ENCODE data around the gene SLC28A2.
"Not testable (repeated sequence)": the region's sequence is repeated elsewhere in the genome, so short reads cannot be mapped to it uniquely, and the experiment has no call there.

Gene SLC28A2

GRCh38 chr15:45262906-45263461, 10.9 kb downstream of the SLC28A2 start:
- no peak for DNase-seq

- no peak for DNase-seq
Observed at GRCh38 chr15:45263854-45264253, 11.8 kb downstream of the SLC28A2 start.

GRCh38 chr15:45265506-45265905, 13.5 kb downstream of the SLC28A2 start:
- peak; percentile 49 for DNase-seq

- no peak for DNase-seq
Observed at GRCh38 chr15:45268135-45268534, 16.1 kb downstream of the SLC28A2 start.

GRCh38 chr15:45274636-45275380, 22.8 kb downstream of the SLC28A2 start:
- peak; percentile 28 for DNase-seq

DNA sequence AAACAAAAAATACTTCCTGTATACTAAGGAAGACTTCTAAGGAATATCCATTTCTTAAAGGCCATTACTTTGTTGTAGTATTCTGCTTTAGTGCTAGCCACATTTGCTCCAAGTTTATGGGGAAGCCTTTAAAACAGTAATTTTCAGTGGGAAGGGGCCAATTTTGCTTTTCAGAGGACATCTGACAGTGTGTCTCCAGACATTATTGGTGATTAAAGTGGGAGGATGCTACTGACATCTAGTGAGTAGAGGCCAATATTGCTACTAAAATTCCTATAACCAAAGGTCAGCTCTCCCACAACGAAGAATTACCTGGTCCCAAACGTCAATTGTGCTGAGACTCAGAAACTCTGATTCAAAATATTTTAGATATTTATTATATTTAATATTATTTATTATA, 24.8 kb downstream of the SLC28A2 start:
- peak; percentile 12 for DNase-seq

GRCh38 chr15:45279024-45279698, 27.1 kb downstream of the SLC28A2 start:
- peak; percentile 98 for DNase-seq

- no peak for DNase-seq
Observed at GRCh38 chr15:45285413-45285812, 33.4 kb downstream of the SLC28A2 start.

DNA sequence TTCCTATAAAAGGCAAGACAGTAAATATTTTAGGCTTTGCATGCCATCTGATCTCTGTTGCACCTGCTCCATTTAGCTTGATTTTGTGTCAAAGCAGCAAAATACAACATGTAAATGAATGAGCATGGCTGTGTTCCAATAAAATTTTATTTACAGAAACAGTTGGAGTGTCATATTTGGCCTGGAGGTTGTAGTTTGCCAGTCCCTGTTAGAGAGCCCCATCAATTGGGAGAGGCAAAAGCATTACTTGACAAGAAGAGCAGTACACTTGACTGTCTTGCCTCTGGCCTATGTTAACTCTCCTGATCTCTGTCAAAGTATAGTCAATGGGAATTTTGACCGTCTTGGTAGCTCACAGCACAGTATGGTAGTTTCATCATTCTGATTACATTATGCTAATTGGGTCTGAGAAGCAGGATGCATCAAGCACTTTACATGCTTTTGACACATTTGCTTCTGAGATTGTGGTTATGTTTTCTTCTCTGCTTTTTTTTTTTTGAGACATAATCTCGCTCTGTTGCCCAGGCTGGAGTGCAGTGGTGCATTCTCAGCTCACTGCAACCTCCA, 35.4 kb downstream of the SLC28A2 start:
- DNase-seq = no peak

- DNase-seq = no peak
Observed at GRCh38 chr15:45288947-45289346, 36.9 kb downstream of the SLC28A2 start.

DNA sequence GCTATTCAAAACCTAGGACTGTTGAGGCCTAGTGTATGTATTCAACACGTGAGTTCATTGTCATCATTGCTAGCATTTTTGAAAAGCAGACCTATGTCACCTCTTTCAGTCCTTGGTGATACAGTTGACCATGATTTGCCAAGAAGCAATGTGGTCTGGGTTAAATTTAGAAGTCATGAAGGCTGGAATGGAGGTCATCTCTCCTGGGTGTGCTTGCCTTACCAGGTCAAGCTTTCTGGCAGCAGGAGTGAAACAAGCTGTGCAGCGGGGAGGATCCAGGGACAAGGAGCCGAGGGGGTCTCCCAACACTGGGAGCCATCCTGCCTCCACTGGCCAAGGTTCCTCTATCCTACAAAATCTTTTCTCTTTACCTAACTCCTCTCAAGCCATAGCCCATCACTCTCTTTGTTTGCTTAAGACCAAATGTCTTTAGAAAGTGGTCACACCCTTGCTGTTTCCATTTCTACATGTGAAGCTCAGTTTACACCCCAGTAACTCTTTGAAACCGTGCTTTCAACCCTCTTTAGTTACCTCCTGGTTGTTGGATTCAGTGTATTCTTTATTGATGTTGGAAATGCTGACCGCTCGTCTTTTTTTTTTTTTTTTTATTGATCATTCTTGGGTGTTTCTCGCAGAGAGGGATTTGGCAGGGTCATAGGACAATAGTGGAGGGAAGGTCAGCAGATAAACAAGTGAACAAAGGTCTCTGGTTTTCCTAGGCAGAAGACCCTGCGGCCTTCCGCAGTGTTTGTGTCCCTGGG, 40.0 kb downstream of the SLC28A2 start:
- no peak for DNase-seq

- DNase-seq = not testable (repeated sequence)
Observed at GRCh38 chr15:45293326-45293725, 41.3 kb downstream of the SLC28A2 start.

DNA sequence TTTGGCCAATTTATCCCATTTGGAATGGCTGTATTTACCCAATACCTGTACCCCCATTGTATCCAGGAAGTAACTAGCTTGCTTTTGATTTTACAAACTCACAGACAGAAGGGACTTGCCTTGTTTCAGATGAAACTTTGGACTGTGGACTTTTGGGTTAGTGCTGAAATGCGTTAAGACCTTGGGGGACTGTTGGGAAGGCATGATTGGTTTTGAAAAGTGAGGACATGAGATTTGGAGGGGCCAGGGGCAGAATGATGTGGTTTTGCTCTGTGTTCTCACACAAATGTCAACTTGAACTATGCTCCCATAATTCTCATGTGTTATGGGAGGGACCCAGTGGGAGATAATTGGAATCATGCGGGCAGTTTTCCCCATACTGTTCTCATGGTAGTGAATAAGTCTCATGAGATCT, 46.9 kb downstream of the SLC28A2 start:
- DNase-seq = not testable (repeated sequence)

DNA sequence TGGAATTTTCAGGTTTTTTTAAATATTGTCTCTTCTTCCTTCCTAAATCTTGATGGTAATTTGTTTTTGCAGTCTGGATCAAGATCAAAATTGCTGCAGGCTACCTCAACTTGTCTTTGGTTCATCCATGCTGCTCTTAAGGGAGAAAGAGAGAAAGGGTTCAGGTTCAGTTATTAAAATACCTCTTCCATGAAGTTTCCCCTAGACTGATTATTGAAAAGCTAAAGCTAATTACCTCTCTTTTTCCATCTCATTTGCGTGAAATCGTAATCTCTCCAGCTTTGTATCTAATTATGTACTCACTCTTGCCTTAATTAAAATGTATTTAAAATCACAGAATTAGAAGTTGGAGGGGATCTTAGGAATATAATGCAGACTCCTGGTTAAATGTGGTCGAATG, 52.7 kb downstream of the SLC28A2 start:
- no peak for DNase-seq

DNA sequence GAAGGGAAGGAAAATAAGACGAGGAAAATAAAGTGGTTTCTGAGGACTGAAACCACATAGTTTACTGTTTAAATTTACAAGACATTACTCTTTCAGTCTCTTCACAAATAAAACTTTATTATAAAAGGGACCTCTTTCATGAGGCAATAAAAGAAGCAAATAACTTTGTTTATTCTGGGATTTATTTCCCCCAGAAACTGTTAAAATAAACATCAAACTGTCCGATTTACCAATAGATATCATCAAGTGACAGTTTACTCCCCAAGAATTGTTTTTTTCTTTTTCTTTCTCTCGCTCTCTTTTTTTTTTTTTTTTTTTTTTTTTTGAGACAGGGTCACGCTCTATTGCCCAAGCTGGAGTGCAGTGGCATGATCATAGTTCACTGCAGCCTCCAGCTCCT, 54.1 kb downstream of the SLC28A2 start:
- no peak for DNase-seq

- peak; percentile 70 for DNase-seq
Observed at GRCh38 chr15:45307230-45307924, 55.3 kb downstream of the SLC28A2 start.

- not testable (repeated sequence) for DNase-seq
Observed at GRCh38 chr15:45314117-45314516, 62.1 kb downstream of the SLC28A2 start.

- no peak for DNase-seq
Observed at GRCh38 chr15:45314960-45315359, 62.9 kb downstream of the SLC28A2 start.

DNA sequence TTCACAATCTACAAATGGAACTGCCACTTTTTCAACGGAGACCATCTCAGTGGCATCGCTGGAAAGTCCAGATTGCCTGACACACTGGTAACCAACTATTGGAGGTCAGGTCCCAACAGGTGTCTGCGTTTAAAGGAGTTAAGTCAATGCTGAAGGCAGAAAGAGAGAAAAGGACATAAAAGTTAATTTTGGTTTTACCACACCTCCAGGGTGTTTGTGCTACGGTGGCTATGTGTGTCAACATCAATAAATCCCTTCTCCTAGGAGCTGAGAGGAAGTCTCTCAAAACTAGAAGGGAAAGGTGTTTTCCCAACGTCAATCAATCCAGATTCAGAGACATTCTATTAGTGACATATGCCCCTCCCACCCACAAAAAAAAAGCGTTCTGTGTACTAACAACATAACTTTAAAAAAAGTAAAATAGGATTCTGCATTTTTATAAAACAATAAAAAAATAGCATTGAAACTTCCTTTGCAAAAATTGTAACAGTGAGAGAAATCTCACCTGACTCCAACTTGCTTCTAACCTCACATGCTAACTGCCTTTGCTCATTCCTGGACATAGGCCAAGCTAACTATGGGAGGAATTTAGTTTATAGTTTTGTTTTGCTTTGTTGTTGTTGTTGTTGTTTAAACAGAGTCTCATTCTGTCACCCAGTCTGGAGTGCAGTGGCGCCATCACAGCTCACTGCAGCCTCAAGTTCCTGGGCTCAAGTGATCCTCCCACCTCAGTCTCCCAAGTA, 67.6 kb downstream of the SLC28A2 start:
- no peak for DNase-seq

- DNase-seq = no peak
Observed at GRCh38 chr15:45320581-45321205, 68.7 kb downstream of the SLC28A2 start.

GRCh38 chr15:45326280-45326679, 74.2 kb downstream of the SLC28A2 start:
- no peak for DNase-seq
